HPDE6-E6E7 (cell line): ENCODE data around the gene NDC1.

Experiments
- DNase-seq: peaks from one replicate; pipeline ENCODE4 v3.0.0; 2011; ENCODE audit warnings: missing footprints; ENCODE audit errors: extremely low spot score

NDC1 gene

GRCh38 chr1:53731043-53731600 lies 107.0 kb downstream of the NDC1 start:
- no peak for DNase-seq

- DNase-seq: no peak
These were observed 107.8 kb downstream of the NDC1 start for GRCh38 chr1:53730224-53730865.

- DNase-seq: no peak
These were observed 108.5 kb downstream of the NDC1 start for GRCh38 chr1:53729456-53730223.

- no peak for DNase-seq
These were observed 109.2 kb downstream of the NDC1 start for GRCh38 chr1:53728702-53729455.

GRCh38 chr1:53728196-53728595 lies 109.9 kb downstream of the NDC1 start:
- DNase-seq: no peak

- no peak for DNase-seq
These were observed 110.5 kb downstream of the NDC1 start for GRCh38 chr1:53727461-53728092.

GRCh38 chr1:53726009-53726600 lies 112.0 kb downstream of the NDC1 start:
- DNase-seq: no peak

GRCh38 chr1:53725238-53725689 lies 112.8 kb downstream of the NDC1 start:
- DNase-seq: no peak

- DNase-seq: no peak
These were observed 116.1 kb downstream of the NDC1 start for GRCh38 chr1:53722025-53722424.

GRCh38 chr1:53721088-53721487 lies 117.0 kb downstream of the NDC1 start:
- DNase-seq: no peak

GRCh38 chr1:53719469-53719868 lies 118.6 kb downstream of the NDC1 start:
- DNase-seq: no peak

GRCh38 chr1:53718443-53718842 lies 119.7 kb downstream of the NDC1 start:
- no peak for DNase-seq

GRCh38 chr1:53717025-53717804 lies 120.9 kb downstream of the NDC1 start:
- no peak for DNase-seq

GRCh38 chr1:53716150-53716549 lies 121.9 kb downstream of the NDC1 start:
- no peak for DNase-seq

- no peak for DNase-seq
These were observed 122.6 kb downstream of the NDC1 start for GRCh38 chr1:53715478-53715877.
